ENCODE data around the gene NCF4. TPM values are rescaled to one million over a fixed set of nuclear protein-coding genes. Genes with fewer than 3 reads are reported as not detected.

NCF4 gene
- polyA plus RNA-seq, 2 of the 4 experiments (the other 2 are of a cell fraction), result not detected

GRCh38 chr22:36894266-36894665, 33.5 kb downstream of the NCF4 start:
- H3K27ac ChIP-seq, result no peak overlapping the region
- POLR2A ChIA-PET, result no interaction called here
- CTCF ChIA-PET, result no interaction called here
- TF ChIP-seq JUN (IDR thresholded peaks at IDR 0.05) (no peak), HOXA7 (CRISPR knock-in tag; IDR thresholded peaks at IDR 0.05) (no peak), FOSB (CRISPR knock-in tag; IDR thresholded peaks at IDR 0.05) (no peak), REST (IDR thresholded peaks at IDR 0.05) (no peak), RNF2 (IDR thresholded peaks at IDR 0.05; ENCODE audit: borderline replicate concordance, low read depth) (no peak), PHF8 (IDR thresholded peaks at IDR 0.05; ENCODE audit: borderline replicate concordance, low read depth) (no peak), GATA3 (IDR thresholded peaks at IDR 0.05; ENCODE audit: borderline replicate concordance) (no peak), EHMT2 (IDR thresholded peaks at IDR 0.05; ENCODE audit: low read depth) (no peak), RCOR1 (IDR thresholded peaks at IDR 0.05; ENCODE audit: low read depth, low read length) (no peak), RAD21 (conservative IDR thresholded peaks at IDR 0.05 in 1 of 2, IDR thresholded peaks at IDR 0.05 in 1 of 2) (no peak), MYC (IDR thresholded peaks at IDR 0.05; ENCODE audit: borderline replicate concordance, low read length) (no peak), TFCP2L1 (CRISPR knock-in tag; IDR thresholded peaks at IDR 0.05) (no peak), ZNF302 (CRISPR knock-in tag; IDR thresholded peaks at IDR 0.05) (no peak), HOXB5 (CRISPR knock-in tag; IDR thresholded peaks at IDR 0.05) (no peak)
- TF ChIP-seq, protein P1, sequence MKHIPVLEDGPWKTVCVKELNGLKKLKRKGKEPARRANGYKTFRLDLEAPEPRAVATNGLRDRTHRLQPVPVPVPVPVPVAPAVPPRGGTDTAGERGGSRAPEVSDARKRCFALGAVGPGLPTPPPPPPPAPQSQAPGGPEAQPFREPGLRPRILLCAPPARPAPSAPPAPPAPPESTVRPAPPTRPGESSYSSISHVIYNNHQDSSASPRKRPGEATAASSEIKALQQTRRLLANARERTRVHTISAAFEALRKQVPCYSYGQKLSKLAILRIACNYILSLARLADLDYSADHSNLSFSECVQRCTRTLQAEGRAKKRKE (CRISPR knock-in tag; IDR thresholded peaks at IDR 0.05; ENCODE audit: low read depth), result no peak
- no peaks in the 10 kb centered on the region for H3K9me3 ChIP-seq
- FAIRE-seq (no peak), ATAC-seq (no peak), DNase-seq (ENCODE audit: low read depth in 1 of 2, low spot score in 1 of 2) (no peak)
- H3K4me2 ChIP-seq, result no peak overlapping the region
- no peaks in the 10 kb centered on the region for H3K4me1 ChIP-seq
- H3K4me3 ChIP-seq, result no peak overlapping the region
- WGBS (ENCODE audit: missing lambda C conversion rate), result 90% methylated on average over 1 of the region's 1 CpG

GRCh38 chr22:36897611-36898010, 36.8 kb downstream of the NCF4 start:
- no peak for TF ChIP-seq SREBF2 (IDR thresholded peaks at IDR 0.05)
- WGBS (ENCODE audit: missing lambda C conversion rate), result 19% methylated on average over 3 of the region's 3 CpGs
- no peak for DNase-seq (ENCODE audit: low read depth in 1 of 2, low spot score in 1 of 2)
- FAIRE-seq, result no peak
- H3K4me1 ChIP-seq, result no peaks in the 10 kb centered on the region
- POLR2A ChIA-PET, result no interaction called here
- CTCF ChIA-PET, result no interaction called here
- H3K27ac ChIP-seq, result no peak overlapping the region
- ATAC-seq, result no peak
- H3K4me3 ChIP-seq, result no peak overlapping the region
- no peaks in the 10 kb centered on the region for H3K9me3 ChIP-seq
- H3K4me2 ChIP-seq, result no peak overlapping the region

DNA sequence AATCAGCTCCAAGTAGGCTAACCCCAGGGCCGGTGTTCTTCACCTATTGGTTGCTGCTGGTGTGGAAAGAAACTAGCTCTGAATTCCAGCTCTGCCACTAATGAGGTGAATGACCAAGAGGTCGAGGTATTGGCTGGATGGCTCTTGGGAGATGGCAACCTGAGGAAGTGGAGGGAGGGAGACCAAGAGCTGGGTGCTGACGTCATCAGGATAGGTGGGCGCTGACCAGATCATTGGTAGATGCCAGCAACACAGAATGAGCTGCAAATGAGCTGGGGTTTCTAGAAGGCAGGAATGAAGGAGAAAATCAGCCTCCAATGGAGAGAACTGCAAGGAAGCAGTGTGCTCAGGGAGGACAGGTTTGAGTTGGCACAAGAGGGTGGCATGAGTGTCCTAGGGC, 37.9 kb downstream of the NCF4 start:
- no peaks in the 10 kb centered on the region for H3K4me1 ChIP-seq
- no peak overlapping the region for H3K4me3 ChIP-seq
- ChIA-PET CTCF (interaction anchor here (1.2 kb wide), 2 partner anchors 42 to 117 kb away, joined by 3 to 5 read pairs; no protein-coding TSS in a partner anchor), POLR2A (no interaction called here)
- no peak for ATAC-seq
- no peak overlapping the region for H3K4me2 ChIP-seq
- 8% methylated on average over 4 of the region's 4 CpGs for WGBS (ENCODE audit: missing lambda C conversion rate)
- H3K9me3 ChIP-seq, result no peaks in the 10 kb centered on the region
- FAIRE-seq, result no peak
- TF ChIP-seq, protein P2, sequence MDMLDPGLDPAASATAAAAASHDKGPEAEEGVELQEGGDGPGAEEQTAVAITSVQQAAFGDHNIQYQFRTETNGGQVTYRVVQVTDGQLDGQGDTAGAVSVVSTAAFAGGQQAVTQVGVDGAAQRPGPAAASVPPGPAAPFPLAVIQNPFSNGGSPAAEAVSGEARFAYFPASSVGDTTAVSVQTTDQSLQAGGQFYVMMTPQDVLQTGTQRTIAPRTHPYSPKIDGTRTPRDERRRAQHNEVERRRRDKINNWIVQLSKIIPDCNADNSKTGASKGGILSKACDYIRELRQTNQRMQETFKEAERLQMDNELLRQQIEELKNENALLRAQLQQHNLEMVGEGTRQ (IDR thresholded peaks at IDR 0.05), result no peak
- TF ChIP-seq TP53 (CRISPR knock-in tag; IDR thresholded peaks at IDR 0.05) (no peak), SMC3 (IDR thresholded peaks at IDR 0.05) (no peak), FOSB (CRISPR knock-in tag; IDR thresholded peaks at IDR 0.05) (no peak)
- no peak for DNase-seq (ENCODE audit: low read depth in 1 of 2, low spot score in 1 of 2)
- H3K27ac ChIP-seq, result no peak overlapping the region
